WTC11 (cell line): Measurements from ENCODE around the gene PREX1. TPM values are rescaled to one million over a fixed set of nuclear protein-coding genes. Genes with fewer than 3 reads are reported as not detected.

ENCODE experiments used
- ATAC-seq: fragments of 200-7000 bp; cut with Tn5 transposase; 2 replicates; pipeline ENCODE4 v1.10.0; 2021; ENCODE audit warnings: mild to moderate bottlenecking, moderate library complexity
- CTCF ChIA-PET: fragments of 300-600 bp; sonication (Branson Sonifier 250); formaldehyde crosslinking; loops from one replicate; lab custom pipeline; 2021; ENCODE audit warnings: antibody characterized with exemption; lab: Charles Lee
- POLR2A ChIA-PET: fragments of 350-600 bp; sonication (Branson Sonifier 250); formaldehyde crosslinking; loops from one replicate; lab custom pipeline; 2021; ENCODE audit warnings: antibody characterized with exemption; lab: Charles Lee
- DNase-seq: peaks from one replicate; pipeline ENCODE4 v3.0.0; 2021; ENCODE audit warnings: low spot score
- H3K27ac Mint-ChIP-seq: 2 replicates; pipeline ENCODE4 v1.8.0; 2021; ENCODE audit warnings: mixed read lengths
- H3K27me3 Mint-ChIP-seq: 2 replicates; pipeline ENCODE4 v1.8.0; 2021; ENCODE audit warnings: low read depth, mild to moderate bottlenecking, moderate library complexity, mixed read lengths
- H3K36me3 Mint-ChIP-seq: 2 replicates; pipeline ENCODE4 v1.8.0; 2021; ENCODE audit warnings: mixed read lengths
- H3K4me1 Mint-ChIP-seq: 2 replicates; pipeline ENCODE4 v1.8.0; 2022; ENCODE audit warnings: mixed read lengths
- H3K4me3 Mint-ChIP-seq: 2 replicates; pipeline ENCODE4 v1.8.0; 2021; ENCODE audit warnings: mild to moderate bottlenecking, moderate library complexity, mixed read lengths
- H3K9me3 Mint-ChIP-seq: 2 replicates; pipeline ENCODE4 v1.8.0; 2021; ENCODE audit warnings: mixed read lengths
- AR ChIP-seq: fragments of 250-450 bp; sonication (Bioruptor Pico); IDR thresholded peaks from 2 replicates; pipeline ENCODE4 v1.9.0; 2021; ENCODE audit warnings: mild to moderate bottlenecking
- ARID4B ChIP-seq: sonication (generic); formaldehyde crosslinking; IDR thresholded peaks from 2 replicates; pipeline ENCODE4 v1.8.0; 2023; ENCODE audit warnings: missing genetic modification reagents, mild to moderate bottlenecking, borderline replicate concordance
- CBFB ChIP-seq: sonication (generic); formaldehyde crosslinking; IDR thresholded peaks from 2 replicates; pipeline ENCODE4 v1.8.1; 2022; ENCODE audit warnings: mild to moderate bottlenecking, low read depth, missing genetic modification reagents
- E2F1 ChIP-seq: sonication (generic); formaldehyde crosslinking; IDR thresholded peaks from 2 replicates; pipeline ENCODE4 v1.8.0; 2022; ENCODE audit warnings: mild to moderate bottlenecking, missing genetic modification reagents
- EMX1 ChIP-seq: fragments of 250-450 bp; sonication (Bioruptor Pico); IDR thresholded peaks from 2 replicates; pipeline ENCODE4 v1.8.0; 2021; ENCODE audit warnings: mild to moderate bottlenecking
- NR2C2 ChIP-seq: sonication (generic); formaldehyde crosslinking; IDR thresholded peaks from 2 replicates; pipeline ENCODE4 v1.8.0; 2022; ENCODE audit warnings: mild to moderate bottlenecking, missing genetic modification reagents
- PRDM15 ChIP-seq: sonication (generic); formaldehyde crosslinking; IDR thresholded peaks from 2 replicates; pipeline ENCODE4 v1.8.0; 2022; ENCODE audit warnings: missing genetic modification reagents
- SP1 ChIP-seq: sonication (generic); formaldehyde crosslinking; conservative IDR thresholded peaks from 2 replicates; pipeline ENCODE4 v1.8.1; 2022; ENCODE audit warnings: missing genetic modification reagents
- TCF7 ChIP-seq: sonication (generic); formaldehyde crosslinking; IDR thresholded peaks from 2 replicates; pipeline ENCODE4 v1.8.0; 2022; ENCODE audit warnings: mild to moderate bottlenecking, low read depth, missing genetic modification reagents, moderate library complexity
- USF2 ChIP-seq: sonication (generic); formaldehyde crosslinking; IDR thresholded peaks from 2 replicates; pipeline ENCODE4 v1.8.1; 2023; ENCODE audit warnings: mild to moderate bottlenecking, missing genetic modification reagents, moderate library complexity
- ZNF263 ChIP-seq: sonication (generic); formaldehyde crosslinking; IDR thresholded peaks from 2 replicates; pipeline ENCODE4 v1.8.1; 2022; ENCODE audit warnings: low read depth, mild to moderate bottlenecking, moderate library complexity, missing genetic modification reagents
- ZNF317 ChIP-seq: sonication (generic); formaldehyde crosslinking; IDR thresholded peaks from 2 replicates; pipeline ENCODE4 v1.8.1; 2023; ENCODE audit warnings: low read depth, mild to moderate bottlenecking, moderate library complexity, missing genetic modification reagents, borderline replicate concordance
- ZNF423 ChIP-seq: fragments of 250-450 bp; sonication (Bioruptor Pico); IDR thresholded peaks from 2 replicates; pipeline ENCODE4 v2.1.2; 2022; ENCODE audit warnings: mild to moderate bottlenecking, moderate library complexity
- ZNF512 ChIP-seq: sonication (generic); formaldehyde crosslinking; IDR thresholded peaks from 2 replicates; pipeline ENCODE4 v1.8.1; 2022; ENCODE audit warnings: missing genetic modification reagents, borderline replicate concordance
- total RNA-seq: library from RNA; stranded (reverse); gene quantifications from 3 replicates; pipeline ENCODE4 v1.2.3, GENCODE V29; 2021

PREX1 gene
- total RNA-seq, 1 experiment from 2014 or later, result 17.3 TPM

- TF ChIP-seq ARID4B (CRISPR knock-in tag) (no peak), E2F1 (no peak), ZNF317 (CRISPR knock-in tag) (no peak), EMX1 (no peak), CBFB (CRISPR knock-in tag) (no peak), PRDM15 (CRISPR knock-in tag) (no peak)
These were observed 207.7 kb downstream of the PREX1 start (continued) for GRCh38 chr20:48620154-48620506.

- no peaks in the 10 kb centered on the region for H3K9me3 Mint-ChIP-seq
- no peak for DNase-seq
- no peak overlapping the region for H3K27ac Mint-ChIP-seq
- ATAC-seq, result no peak
- no peaks in the 10 kb centered on the region for H3K36me3 Mint-ChIP-seq
- H3K4me1 Mint-ChIP-seq, result 0 out of 2 replicates have a peak, but pooled peaks cover 5% of the 10 kb centered on the region
- no peak for TF ChIP-seq ZNF423
- TF ChIP-seq ZNF317 (CRISPR knock-in tag), result no peak
- no peak for TF ChIP-seq SP1 (CRISPR knock-in tag)
- no peak for TF ChIP-seq AR
- no peak for TF ChIP-seq TCF7
- no peak for TF ChIP-seq NR2C2
- no peak for TF ChIP-seq ZNF512 (CRISPR knock-in tag)
- TF ChIP-seq ZNF263 (CRISPR knock-in tag), result no peak
- TF ChIP-seq USF2 (CRISPR knock-in tag), result no peak
- ChIA-PET POLR2A (interaction anchor here (0.8 kb wide), 1 partner anchor 832 kb away, joined by 4 read pairs; no protein-coding TSS in a partner anchor), CTCF (interaction anchor here (0.6 to 3.2 kb wide), 67 partner anchors 10 to 956 kb away, joined by 3 to 34 read pairs (median 7); partner anchors contain the start of gene SULF2)
- no peak overlapping the region for H3K4me3 Mint-ChIP-seq
- no peaks in the 10 kb centered on the region; the same call in 1 of the 2 replicates for H3K27me3 Mint-ChIP-seq
These were observed 208.4 kb downstream of the PREX1 start for GRCh38 chr20:48619126-48620101.
